Measurements from ENCODE around the gene CEP85L.

DNA sequence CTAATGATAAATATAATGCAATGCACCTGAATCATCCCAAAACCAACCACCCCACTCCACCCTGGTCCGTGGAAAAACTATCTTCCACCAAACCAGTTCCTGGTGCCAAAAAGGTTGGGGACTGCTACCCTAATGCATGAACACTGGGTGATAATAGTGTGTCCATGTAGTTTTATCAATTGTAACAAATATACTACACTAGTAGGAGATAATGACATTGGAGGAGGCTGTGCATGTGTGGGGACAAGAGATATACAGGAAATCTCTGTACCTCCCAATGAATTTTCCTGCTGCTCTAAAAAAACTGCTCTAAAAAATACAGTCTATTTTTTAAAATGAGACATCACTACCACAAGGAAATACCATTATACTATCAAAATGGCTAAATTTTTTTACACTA lies 20.5 kb downstream of the CEP85L start:
- TF ChIP-seq POLR2AphosphoS5 (IDR thresholded peaks at IDR 0.05; ENCODE audit: borderline replicate concordance, low read depth, low read length), result no peak
- TF ChIP-seq EZH2 (IDR thresholded peaks at IDR 0.05), result no peak
